ENCODE data around the gene SEPTIN7.
"Not testable (repeated sequence)": the region's sequence is repeated elsewhere in the genome, so short reads cannot be mapped to it uniquely, and the experiment has no call there.

Gene SEPTIN7

DNA sequence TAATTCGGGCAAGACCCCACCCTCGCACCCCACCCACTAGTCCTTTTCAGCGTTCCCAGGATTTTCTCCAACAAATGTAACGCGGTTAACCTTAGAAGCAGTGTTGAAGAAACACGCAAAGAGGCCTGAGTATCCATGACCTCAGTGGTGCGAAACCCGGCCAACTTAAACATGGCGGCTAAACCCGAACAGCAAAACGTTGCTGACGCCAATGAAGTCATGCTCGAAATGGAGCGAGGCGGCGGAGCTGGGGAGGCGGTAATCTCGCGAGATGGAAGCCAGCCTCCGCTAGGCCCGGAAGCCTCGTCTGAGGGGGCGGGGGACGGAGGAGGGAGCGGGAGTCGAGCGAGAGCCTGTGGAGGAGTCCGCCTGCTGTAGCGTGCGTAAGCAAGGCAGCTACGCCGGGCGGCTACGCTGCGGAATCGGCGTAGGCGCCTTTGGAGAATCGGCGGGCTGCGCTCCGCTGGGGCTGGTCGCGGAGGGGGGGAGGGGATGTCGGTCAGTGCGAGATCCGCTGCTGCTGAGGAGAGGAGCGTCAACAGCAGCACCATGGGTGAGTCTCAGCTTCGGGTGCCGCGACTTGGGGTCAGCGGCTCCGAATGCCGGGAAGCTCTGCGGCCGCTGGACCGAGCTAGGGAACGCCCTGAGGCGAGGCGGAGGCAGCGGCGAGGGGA, at the start of gene SEPTIN7:
Gene SEPTIN7 (plus strand): TSS at position 340 of the 674 bp plus-strand sequence. CDS start 153 bp downstream, at position 493.
- DNase-seq (ENCODE audit: low read depth), result peak; percentile 98

DNA sequence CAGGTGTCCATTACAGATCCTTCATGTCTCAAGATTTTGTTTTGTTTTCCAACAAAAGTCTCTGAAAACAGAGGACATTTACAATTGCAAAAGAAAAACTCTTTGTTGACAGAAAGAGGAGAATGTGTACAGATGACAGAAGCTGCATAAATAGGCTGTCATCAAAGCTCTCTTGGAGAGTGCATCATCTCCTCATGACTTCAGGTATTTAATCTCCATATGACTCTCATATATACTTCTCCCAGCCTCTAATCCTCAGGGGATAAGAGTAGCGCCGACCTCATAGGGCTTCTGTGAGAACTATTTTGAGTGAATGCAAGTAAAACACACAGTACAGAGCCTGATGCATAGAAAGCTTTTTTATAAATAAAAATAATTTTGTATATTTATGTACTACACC, 48.1 kb upstream of the SEPTIN7 start:
- no peak for DNase-seq (ENCODE audit: low read depth)

DNA sequence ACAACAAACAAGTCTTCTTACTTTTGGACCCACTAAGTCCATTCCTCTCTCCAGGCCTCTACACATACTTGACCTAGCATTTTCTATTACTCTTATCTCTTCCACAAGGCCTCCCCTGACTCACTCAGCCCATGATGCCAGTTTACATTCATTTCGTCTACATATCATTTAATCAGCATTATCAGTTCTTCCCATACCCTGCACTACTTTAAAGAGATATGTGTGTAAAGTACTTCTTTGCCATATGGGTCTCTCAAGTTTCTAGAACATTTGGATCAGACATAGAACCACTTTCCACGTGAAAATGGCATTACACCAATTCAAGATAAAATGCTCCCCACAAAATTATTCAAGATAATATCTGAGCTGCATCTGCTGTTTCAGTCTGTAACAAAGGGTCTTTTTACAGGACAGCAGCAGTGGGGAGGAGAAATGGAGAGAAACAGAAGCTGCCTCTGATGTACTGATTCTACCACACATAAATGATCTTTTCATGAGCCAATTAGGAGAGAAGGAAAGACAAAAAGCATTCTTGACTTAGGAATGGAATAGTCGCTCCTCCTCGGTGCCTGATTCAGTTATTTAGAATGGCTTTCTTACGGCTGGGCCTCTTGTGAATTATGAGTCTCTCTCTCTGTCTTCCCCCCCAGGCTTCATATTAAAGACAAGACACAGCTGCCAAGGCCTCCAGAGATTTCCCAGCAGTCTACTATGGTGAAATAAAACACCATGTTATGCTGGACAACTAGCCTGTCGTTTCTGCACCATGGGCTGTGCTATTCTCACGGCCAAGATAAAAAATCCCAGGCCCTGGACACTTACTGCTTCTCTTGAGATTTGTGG, 46.9 kb upstream of the SEPTIN7 start:
- DNase-seq (ENCODE audit: low read depth), result no peak

DNA sequence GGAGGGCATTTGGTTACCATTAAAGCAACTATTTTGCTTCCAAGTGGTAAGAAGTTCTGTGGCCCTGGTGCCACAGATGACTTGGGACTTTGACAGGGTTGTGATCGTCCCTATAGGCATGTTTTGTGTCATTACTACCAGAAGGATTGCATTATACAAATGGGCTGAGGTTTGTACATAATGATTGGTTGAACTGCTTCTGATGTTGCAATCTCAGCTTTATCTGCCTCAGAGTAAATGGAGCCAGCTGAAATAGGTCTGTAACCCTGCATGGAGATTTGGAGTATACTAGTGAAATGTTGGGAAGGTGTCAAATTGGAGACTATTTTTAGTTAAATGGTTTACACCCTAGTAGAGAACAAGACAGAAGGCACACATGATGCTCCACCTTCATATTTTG, 46.1 kb upstream of the SEPTIN7 start:
- DNase-seq (ENCODE audit: low read depth), result no peak

DNA sequence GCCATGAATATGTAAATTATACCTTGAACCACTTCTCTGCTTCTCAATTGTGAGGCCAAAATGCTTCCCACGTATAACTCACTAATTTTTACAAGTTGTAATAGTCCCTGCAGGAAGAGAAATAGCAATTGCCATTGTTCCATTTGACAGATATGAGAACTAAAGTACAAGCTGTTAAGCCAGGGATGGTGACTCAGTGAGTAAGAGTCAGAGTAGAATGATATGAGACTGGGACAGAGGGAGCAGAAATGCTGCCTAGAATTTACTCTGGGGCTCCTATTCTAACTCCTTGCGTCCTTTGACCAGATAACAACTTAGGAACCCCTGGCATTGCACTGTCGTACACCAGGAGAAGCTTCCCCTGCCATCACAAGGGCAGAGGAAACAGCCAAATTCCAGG, 45.1 kb upstream of the SEPTIN7 start:
- no peak for DNase-seq (ENCODE audit: low read depth)

DNA sequence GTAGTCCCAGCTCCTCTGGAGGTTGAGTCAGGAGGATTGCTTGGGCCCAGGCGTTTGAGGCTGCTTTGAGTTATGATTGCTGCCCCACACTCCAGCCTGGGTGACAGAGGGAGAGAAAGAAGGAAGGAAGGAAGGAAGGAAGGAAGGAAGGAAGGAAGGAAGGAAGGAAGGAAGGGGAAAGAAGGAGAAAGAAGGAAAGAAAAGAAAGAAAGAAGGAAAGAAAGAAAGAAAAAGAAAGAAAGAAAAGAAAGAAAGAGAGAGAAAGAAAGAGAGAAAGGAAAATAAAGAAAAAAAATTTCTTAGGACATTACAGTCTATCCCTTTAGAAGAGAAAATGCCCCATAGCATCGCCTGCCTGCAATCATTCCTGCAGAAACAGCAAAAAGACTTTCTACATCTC, 44.4 kb upstream of the SEPTIN7 start:
- not testable (repeated sequence) for DNase-seq (ENCODE audit: low read depth)

DNA sequence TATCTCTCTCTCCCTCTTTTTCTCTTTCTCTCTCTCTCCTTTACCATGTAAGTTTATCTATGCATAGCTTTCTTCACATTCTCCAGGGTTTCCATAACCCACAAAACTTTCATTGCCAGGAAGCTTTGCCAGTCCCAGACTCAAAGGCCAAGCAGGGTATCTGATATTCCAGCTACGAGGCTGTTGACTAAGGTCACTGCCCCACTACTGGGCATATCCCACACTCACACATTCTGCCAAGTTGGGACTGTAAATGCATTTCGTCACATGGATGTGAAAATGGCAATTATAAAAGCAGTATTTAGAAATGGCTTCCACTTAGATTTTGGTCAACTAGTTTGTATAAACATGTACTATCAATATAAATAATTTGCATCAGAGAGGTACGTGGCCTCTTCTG, 43.3 kb upstream of the SEPTIN7 start:
- DNase-seq (ENCODE audit: low read depth), result no peak

DNA sequence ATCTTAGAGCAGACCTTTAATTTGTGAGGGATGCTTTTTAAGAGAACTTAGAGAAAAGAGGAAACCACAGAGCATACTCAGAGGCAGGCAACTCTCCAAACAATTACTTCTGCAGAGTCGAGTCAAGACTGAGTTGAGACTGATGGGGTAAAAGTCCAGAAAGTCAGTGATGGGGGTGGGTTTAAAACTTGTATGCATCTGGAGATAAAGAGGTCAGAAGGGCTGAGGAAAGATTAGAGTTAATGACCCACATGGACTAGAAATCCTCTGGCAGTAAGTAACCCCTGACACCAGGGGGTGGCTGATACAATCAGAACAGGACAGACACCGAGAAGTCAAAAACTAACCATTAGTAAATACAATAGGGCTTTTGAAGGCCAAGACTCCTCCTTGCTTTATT, 42.4 kb upstream of the SEPTIN7 start:
- no peak for DNase-seq (ENCODE audit: low read depth)

DNA sequence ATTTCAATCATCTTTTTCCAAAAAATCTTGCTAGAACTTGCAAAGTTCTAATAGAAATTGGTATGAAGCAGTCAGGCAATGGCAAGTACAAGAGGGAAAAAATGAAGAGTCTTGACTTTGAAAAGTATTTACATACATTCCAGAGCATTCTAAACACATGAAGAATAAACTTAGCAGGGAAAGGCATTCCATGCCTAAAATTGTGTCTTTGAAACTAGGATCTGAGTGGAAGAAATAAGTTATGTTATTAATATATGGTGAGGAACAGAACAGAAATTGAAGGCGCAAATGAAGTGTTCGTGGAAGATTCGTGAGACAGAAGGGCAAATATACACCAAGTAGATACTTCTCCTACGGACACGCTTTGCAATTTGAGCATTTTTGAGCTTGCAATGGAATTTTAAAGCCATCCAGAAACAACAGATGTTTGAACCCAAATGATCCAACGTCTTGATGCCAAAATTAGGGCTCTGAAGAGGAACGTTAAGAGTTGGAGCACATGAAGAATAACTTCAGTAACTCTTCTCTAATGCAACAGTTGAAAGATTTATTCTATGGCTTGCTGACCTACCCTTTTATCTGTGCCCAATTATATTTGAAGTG, 40.6 kb upstream of the SEPTIN7 start:
- DNase-seq (ENCODE audit: low read depth), result no peak

DNA sequence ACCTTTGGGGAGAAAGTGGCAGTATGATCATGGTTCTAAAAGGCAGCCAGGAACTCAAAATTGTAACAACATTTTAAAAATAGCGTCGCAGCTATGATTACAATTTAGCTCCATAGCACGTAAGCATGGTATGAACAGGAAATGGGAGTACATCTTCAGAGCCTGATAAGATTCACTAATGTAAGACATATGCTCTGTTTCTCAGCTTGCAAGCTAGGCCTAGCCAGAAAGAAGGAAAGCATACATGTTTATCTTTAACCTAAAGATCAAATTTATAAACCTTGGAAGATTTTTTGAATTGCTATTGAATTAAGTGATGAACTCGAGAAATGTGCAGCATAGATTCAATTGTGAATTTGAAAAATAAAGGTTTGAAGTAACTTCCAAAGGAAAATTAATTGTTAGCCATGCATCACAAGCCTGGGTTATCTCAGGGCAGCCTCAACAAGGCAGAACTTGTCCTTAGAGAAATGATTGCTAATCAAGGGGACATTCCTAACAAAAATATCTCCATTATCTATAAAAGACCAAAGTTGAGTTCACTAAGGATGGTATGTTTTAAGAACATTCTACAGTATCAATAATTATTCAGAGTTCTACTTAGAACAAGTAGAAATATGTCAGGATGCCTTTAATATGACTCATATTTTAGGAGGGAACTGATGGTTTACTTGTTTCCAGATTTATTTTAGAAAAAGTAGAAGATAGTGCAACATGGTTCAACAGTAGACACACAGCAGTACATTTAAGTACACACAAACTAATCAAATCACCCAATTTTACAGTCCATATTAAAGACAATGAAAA, 38.8 kb upstream of the SEPTIN7 start:
- peak; percentile 18 for DNase-seq (ENCODE audit: low read depth)

DNA sequence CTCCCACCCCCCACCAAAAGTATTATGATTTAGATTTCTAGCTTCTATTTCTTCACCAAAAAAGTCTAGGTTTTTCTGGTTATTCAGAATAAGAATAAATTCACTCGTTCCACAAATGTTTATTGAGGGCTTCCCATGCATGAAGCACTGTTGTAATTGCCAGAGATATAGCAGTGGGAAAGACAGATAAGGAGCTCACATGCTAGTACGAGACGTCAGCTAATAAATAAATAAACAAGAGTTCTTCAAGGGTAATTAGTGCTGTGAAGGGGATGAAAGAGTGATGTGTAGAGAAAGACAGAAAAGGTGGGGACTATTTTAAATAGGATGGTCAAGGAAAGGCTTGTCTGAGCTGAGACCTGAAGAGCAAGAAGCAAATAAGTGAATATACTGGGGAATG, 38.1 kb upstream of the SEPTIN7 start:
- DNase-seq (ENCODE audit: low read depth), result no peak

DNA sequence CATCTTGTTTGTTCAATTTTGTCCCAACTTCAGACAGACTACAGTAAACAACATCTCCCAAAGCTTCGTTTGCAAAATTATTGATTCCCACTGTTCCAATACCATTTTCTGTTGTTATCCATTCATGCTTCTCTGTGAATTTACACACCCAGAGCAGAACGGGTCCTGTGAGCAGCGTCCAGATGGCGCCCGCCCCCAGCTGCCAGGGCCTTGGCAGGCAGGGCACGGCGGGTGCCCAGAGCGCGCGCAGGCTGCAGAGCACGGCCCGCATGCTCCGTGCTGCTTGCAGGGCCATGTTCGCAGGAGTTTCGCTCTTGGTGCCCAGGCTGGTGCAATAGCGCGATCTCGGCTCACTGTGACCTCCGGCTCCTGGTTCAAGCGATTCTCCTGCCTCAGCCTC, 32.5 kb upstream of the SEPTIN7 start:
- DNase-seq (ENCODE audit: low read depth), result no peak

DNA sequence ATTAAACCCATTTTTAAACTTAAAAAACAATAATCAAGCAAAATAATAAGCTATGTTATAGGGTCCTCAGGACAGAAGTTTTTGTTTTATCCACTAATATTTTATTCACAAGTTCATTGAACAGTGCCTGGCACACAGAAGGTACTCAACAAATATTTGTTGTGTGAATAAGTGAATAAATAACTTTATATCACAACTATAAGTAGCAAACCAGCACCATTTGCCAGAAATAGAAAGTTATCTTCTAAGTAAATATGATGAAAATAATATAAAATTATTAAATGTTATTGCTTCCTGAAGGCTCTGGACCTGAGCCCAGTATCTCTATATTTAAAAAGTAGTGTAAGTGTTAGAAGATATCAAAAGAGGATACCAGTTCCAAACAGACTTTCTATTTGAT, 29.1 kb upstream of the SEPTIN7 start:
- DNase-seq (ENCODE audit: low read depth), result no peak

DNA sequence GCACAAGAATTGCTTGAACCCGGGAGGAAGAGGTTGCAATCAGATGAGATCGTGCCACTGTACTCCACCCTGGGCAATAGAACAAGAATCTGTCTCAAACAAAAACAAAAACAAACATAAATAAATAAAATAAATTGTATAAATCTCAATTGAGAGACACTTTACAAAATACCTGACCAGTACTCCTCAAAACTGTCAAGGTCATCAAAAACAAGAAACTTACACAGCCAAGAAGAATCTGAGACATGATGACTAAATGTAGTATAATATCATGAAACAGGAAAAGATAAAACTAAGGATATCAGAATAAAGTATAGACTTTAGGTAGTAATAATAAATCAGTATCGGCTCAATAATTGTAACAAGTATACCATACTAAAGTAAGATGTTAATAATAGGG, 26.9 kb upstream of the SEPTIN7 start:
- DNase-seq (ENCODE audit: low read depth), result no peak

DNA sequence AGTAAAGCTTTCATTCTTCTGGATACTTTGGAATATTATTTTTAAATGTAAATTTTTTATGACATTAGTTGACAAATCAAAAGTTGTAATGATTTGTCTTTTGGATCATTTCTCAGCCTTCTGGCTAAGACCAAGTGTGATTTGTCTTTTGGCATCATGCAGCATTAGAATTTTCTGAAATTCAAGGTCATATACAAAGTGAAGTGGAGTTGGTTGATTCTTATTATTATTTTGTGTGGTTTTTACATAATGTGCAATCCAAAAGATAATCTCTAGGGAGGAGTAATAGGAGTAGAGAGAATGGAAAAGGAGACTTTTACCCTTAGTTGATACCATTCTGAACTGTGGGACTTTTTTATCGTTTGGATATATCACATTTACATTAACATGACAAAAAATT, 24.2 kb upstream of the SEPTIN7 start:
- DNase-seq (ENCODE audit: low read depth), result no peak

DNA sequence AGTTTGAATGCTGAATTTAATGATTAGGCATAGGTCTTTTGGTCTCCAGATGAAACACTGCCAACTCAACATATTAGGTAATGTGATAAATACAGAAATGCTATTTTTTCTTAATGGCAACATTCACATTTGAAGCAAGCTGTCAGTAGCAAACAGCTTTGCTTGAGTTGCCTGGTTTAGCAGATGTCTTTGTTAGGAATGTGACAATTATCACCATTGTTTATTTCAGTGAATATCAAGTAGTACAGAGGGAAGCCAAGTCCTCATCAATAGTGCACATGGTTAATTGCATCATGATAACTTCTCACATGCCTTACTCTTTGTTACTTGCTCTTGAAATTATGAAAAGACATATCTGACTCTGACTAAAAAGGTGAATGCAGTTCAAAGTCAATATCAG, 23.7 kb upstream of the SEPTIN7 start:
- no peak for DNase-seq (ENCODE audit: low read depth)

DNA sequence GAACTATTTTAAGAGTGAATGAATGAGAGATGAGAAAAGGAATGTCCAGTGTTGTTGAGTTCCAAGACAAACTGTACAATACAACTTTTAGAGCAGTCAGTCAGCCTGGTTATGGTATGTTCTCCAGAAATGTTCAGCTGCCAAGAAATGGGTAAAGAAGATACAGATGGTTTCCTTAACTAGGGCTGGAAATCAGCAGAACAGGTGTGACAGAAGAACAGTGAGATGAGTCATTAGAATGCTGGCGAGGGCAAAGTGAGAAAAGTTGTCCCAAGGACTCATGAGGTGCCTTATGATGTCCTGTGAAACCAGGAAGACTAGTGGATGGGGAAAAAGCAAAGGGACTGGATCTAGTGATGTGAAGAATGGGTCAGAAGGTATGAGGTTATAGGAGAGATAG, 20.8 kb upstream of the SEPTIN7 start:
- no peak for DNase-seq (ENCODE audit: low read depth)

DNA sequence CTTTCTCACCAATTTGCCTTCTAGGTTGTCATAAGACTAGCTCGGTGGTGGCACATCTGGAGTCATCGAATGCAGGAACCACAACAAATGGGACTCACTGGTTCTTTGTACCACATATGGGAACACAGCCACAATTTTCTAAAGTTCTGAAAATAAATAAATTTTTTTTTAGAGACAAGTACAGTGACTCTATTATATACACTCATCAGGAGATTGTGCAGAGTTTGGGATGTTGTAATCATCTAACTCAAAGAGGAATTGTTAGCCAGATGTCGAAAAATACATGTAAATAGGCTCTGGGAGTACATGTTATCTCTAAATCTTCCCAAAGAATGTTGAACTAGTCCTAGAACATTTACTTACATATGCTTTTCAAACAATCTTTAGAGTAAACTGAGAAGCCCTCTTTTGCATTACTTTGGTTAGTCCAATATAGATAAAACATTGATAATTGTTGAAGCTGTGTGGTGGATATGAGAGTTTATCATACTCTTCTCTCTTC, 19.6 kb upstream of the SEPTIN7 start:
- DNase-seq (ENCODE audit: low read depth), result no peak

DNA sequence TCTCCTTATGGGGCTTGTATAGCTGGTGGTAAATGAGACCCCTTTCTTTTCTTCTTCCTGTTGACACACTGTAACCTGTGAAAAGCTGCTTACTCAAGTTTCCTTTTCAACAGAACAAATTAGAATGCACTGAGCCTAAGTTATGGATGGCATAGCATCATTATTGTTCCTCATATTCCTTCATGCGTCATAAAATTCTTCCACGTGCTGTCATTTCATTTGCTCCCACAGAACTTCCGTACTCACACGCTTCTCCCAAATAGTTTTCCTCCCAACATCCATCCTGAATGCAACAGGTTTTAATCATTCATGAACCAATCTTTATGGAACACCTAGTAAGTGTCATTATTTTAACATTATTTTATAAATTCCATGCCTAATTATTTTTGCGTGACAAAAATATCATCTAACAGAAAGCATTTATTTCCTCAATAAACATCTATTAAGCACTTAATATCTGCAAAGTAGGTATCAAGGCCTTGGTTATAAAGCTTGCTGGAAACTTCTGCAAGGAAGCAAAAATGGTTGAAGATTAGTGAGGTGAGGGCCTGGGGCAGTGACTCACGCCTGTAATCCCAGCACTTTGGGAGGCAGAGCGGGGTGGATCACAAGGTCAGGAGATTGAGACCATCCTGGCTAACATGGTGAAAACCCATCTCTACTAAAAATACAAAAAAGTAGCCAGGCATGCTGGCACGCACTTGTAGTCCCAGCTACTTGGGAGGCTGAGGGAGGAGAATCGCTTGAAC, 18.9 kb upstream of the SEPTIN7 start:
- DNase-seq (ENCODE audit: low read depth), result no peak

DNA sequence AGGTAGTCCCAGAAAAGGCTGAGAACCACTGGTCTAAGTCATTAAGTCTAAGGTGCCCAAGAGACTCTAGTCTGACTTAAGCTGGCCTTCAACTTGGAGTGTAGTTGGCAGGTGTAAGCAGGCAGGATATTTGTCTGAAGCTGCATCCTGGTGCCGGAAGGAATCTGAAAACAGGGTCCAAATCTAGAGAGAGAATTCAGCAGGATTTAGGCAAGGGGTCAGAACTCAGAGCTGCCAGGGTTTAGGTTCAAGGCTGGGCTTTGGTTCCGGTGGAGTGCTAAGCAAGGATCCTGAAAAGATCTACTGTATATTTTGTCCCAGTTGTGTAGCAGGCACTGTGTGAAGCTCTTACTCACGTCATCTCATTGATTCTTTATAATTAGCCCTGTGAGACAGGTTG, 16.5 kb upstream of the SEPTIN7 start:
- no peak for DNase-seq (ENCODE audit: low read depth)

DNA sequence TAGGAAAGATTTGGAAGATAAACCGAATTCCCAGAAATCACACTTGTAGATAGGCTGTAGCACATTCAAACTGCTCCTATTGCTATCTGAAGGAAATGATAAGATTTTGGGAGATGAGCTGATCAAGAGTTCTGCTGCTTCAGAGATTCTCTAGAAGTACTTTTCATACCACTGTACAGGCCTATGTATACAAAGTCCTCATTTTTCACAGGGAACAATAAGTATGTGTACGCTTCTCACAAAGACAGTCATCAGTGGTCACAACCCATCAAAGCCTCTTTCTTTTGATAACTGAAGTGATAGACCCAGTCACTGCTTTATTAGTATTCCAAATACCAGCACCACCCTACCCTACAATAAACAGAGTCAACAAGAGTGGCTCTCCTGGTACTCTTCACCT, 15.6 kb upstream of the SEPTIN7 start:
- DNase-seq (ENCODE audit: low read depth), result no peak

DNA sequence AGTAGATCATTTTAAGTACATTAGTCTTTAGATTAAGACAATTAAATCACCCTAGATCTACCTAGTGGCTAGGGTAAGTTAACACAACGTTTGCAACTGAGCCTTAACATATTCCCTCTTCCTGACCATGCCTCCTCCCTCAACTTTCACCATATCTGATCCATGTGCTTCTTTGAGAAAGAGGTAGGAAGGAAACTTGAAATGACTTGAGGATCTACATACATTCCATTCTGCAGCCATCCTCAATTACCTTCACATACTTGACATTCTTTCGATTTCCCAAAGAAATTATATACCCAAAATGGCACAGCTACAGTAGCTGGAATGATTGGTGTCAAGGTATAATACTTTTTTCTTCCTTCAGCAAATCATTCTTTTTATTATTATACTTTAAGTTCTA, 12.9 kb upstream of the SEPTIN7 start:
- no peak for DNase-seq (ENCODE audit: low read depth)

All from HS-5 (cell line).